Loucy (cell line): Measurements from ENCODE around the gene LYRM9.

Experiments
- H2AFZ ChIP-seq: fragments of 200-600 bp; sonication (generic); 2 replicates; pipeline ENCODE4 v1.6.0; 2016; ENCODE audit warnings: antibody characterized with exemption, mild to moderate bottlenecking, low read length, moderate library complexity
- H3F3A ChIP-seq: fragments of 200-600 bp; 2 replicates; pipeline ENCODE4 v1.6.0; 2016; ENCODE audit warnings: antibody characterized with exemption, low read depth, mild to moderate bottlenecking
- H3K27me3 ChIP-seq: fragments of 200-600 bp; sonication (generic); 2 replicates; pipeline ENCODE4 v1.6.1; 2014; ENCODE audit warnings: low read length, mild to moderate bottlenecking; ENCODE audit not compliant: insufficient read depth, poor library complexity, severe bottlenecking
- H3K36me3 ChIP-seq: fragments of 200-600 bp; sonication (generic); 2 replicates; pipeline ENCODE4 v1.6.1; 2016; ENCODE audit warnings: low read length; ENCODE audit not compliant: insufficient read depth
- H3K4me1 ChIP-seq: fragments of 200-600 bp; sonication (generic); 2 replicates; pipeline ENCODE4 v1.5.1; 2014; ENCODE audit warnings: low read length, mild to moderate bottlenecking; ENCODE audit not compliant: insufficient read depth, poor library complexity, severe bottlenecking
- H3K4me2 ChIP-seq: fragments of 200-600 bp; sonication (generic); 2 replicates; pipeline ENCODE4 v1.6.0; 2014; ENCODE audit warnings: antibody characterized with exemption, low read length, low read depth, mild to moderate bottlenecking; ENCODE audit not compliant: poor library complexity, severe bottlenecking
- H3K4me3 ChIP-seq: fragments of 200-600 bp; sonication (generic); 2 replicates; pipeline ENCODE4 v1.5.1; 2014; ENCODE audit warnings: low read length, mild to moderate bottlenecking, mixed read lengths; ENCODE audit not compliant: poor library complexity, severe bottlenecking
- H3K79me2 ChIP-seq: fragments of 200-600 bp; sonication (generic); 2 replicates; pipeline ENCODE4 v1.6.1; 2014; ENCODE audit warnings: low read length; ENCODE audit not compliant: insufficient read depth
- H3K9ac ChIP-seq: fragments of 200-600 bp; sonication (generic); 2 replicates; pipeline ENCODE4 v1.6.0; 2014; ENCODE audit warnings: mild to moderate bottlenecking, low read depth, low read length, moderate library complexity; ENCODE audit not compliant: poor library complexity, severe bottlenecking
- H3K9me2 ChIP-seq: fragments of 200-600 bp; sonication (generic); replicated peaks from 2 replicates; pipeline ENCODE4 v1.6.1; 2016; ENCODE audit warnings: low read depth, low read length, mixed read lengths
- H3K9me3 ChIP-seq: fragments of 200-600 bp; sonication (generic); 2 replicates; pipeline ENCODE4 v1.6.1; 2014; ENCODE audit warnings: mild to moderate bottlenecking, antibody characterized with exemption, low read length, low read depth; ENCODE audit not compliant: insufficient read depth
- H4K20me1 ChIP-seq: fragments of 200-600 bp; sonication (generic); 2 replicates; pipeline ENCODE4 v1.6.0; 2014; ENCODE audit warnings: antibody characterized with exemption, low read length, mild to moderate bottlenecking; ENCODE audit not compliant: insufficient read depth, poor library complexity, severe bottlenecking
- CTCF ChIP-seq: fragments of 200-600 bp; sonication (generic); conservative IDR thresholded peaks from 2 replicates; pipeline ENCODE4 v1.5.1; 2014; ENCODE audit warnings: mild to moderate bottlenecking, antibody characterized with exemption, low read length
- EZH2phosphoT487 ChIP-seq: fragments of 200-600 bp; IDR thresholded peaks from 2 replicates; pipeline ENCODE4 v1.6.1; 2018; ENCODE audit warnings: antibody characterized with exemption, mild to moderate bottlenecking, moderate library complexity, borderline replicate concordance

The LYRM9 gene

GRCh38 chr17:27892866-27893769, at the start of gene LYRM9:
LYRM9 (minus strand) TSS chr17:27893365; CDS start chr17:27882694, 10,671 bp downstream.
- TF ChIP-seq EZH2phosphoT487 (no peak), CTCF (peak; percentile 80)
- Histone ChIP-seq H3K4me3 (peak within 1 kb of the TSS; percentile 74), H3K9me2 (no peaks in the 10 kb centered on the region), H3K79me2 (no peaks in the 10 kb centered on the region), H3K9me3 (no peaks in the 10 kb centered on the region), H3K9ac (peak within 1 kb of the TSS; percentile 75), H3K4me1 (peaks cover 14% of the 10 kb centered on the region), H3F3A (no peaks in the 10 kb centered on the region), H3K36me3 (no peaks in the 10 kb centered on the region), H3K27me3 (no peaks in the 10 kb centered on the region), H3K4me2 (peak within 1 kb of the TSS; percentile 82), H2AFZ (peak within 1 kb of the TSS; percentile 89), H4K20me1 (no peaks in the 10 kb centered on the region)

- Histone ChIP-seq H3K4me2 (no peak overlapping the region), H3K9ac (no peak overlapping the region), H2AFZ (no peak overlapping the region), H3F3A (no peaks in the 10 kb centered on the region), H3K9me3 (no peaks in the 10 kb centered on the region), H3K9me2 (no peaks in the 10 kb centered on the region), H3K4me1 (no peaks in the 10 kb centered on the region), H3K27me3 (no peaks in the 10 kb centered on the region), H3K79me2 (no peaks in the 10 kb centered on the region), H3K4me3 (no peak overlapping the region), H3K36me3 (no peaks in the 10 kb centered on the region), H4K20me1 (no peaks in the 10 kb centered on the region)
- no peak for TF ChIP-seq CTCF
- TF ChIP-seq EZH2phosphoT487: no peak
Measured at GRCh38 chr17:27940503-27941428, 47.6 kb upstream of the LYRM9 start.

- Histone ChIP-seq H3K27me3 (no peaks in the 10 kb centered on the region), H2AFZ (0 out of 2 replicates have a peak overlapping the region, but pooled peaks have one; percentile 10), H3K36me3 (no peaks in the 10 kb centered on the region), H3K79me2 (no peaks in the 10 kb centered on the region), H3K9me3 (no peaks in the 10 kb centered on the region), H3K4me1 (no peaks in the 10 kb centered on the region), H3K9ac (peak overlapping the region; percentile 6), H3K4me3 (no peak overlapping the region), H3K4me2 (no peak overlapping the region), H3K9me2 (no peaks in the 10 kb centered on the region), H4K20me1 (no peaks in the 10 kb centered on the region), H3F3A (no peaks in the 10 kb centered on the region)
- TF ChIP-seq CTCF: no peak
- no peak for TF ChIP-seq EZH2phosphoT487
Measured at GRCh38 chr17:27939474-27940465, 46.6 kb upstream of the LYRM9 start.
